ENCODE results near the gene PIH1D2. TPM values are rescaled to one million over a fixed set of nuclear protein-coding genes. Genes with fewer than 3 reads are reported as not detected.

PIH1D2 gene
- polyA plus RNA-seq, 2 of the 4 experiments (the other 2 are of a cell fraction): 0.98 to 1.4 TPM

DNA sequence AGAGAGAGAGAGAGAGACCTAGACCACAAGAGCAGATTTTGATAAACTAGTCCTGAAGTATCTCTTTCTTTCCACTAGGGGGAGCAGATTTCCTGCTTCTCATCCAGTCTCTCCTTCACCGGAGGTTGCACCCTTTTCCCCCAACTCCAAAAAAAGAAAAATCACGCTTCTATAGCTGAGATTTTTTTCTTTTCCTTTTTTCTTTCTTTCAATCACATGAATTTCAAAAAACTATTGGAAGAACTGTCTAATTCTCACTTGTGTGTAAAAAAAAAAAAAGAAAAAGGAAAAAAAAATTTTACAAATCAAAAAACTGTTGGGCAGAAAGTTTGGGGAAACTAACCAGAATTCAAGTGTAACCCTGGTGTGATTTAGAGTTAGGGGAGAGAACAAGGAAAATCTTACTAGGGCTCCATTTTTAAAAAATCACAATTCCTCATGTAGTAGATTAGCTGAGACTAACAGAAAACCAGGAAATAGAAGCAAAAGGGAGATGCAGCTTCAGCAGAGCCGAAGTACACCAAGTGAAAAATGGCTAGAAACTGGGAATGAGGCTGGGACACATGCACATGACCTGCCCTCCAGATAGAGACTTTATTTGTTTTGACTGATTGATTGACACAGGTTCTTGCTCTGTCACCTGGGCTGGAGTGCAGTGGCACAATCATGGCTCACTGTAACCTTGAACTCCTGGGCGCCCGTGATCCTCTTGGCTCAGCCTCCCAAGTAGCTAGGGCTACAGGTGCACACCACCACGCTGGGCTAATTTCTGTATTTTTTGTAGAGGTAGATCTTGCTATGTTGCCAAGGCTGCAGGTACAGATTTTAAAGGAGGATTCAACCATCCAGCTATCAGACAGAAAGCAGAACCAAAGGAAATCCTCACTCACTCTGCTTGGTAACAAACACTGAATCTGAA lies 40.0 kb upstream of the PIH1D2 start:
- ChIA-PET POLR2A (no interaction called here), CTCF (interaction anchor here (0.6 to 6.5 kb wide), 38 partner anchors 9 to 945 kb away, joined by 3 to 50 read pairs (median 4); partner anchors contain the start of gene BCO2)
- peak; percentile 66 to 80; a peak in 4 of 6 replicates for ATAC-seq
- 50% methylated on average over 5 of the region's 6 CpGs for WGBS (ENCODE audit: missing lambda C conversion rate)
- peak overlapping the region; percentile 52 to 60; a peak in 3 of 6 replicates for H3K27ac ChIP-seq
- H3K4me1 ChIP-seq: 0 out of 3 replicates have a peak, but pooled peaks cover 3% of the 10 kb centered on the region
- no peaks in the 10 kb centered on the region for H3K9me3 ChIP-seq
- no peak for FAIRE-seq
- no peak for TF ChIP-seq FOXS1 (CRISPR knock-in tag; IDR thresholded peaks at IDR 0.05)
- no peak for TF ChIP-seq MAZ (IDR thresholded peaks at IDR 0.05; ENCODE audit: borderline replicate concordance, low read depth, low read length)
- TF ChIP-seq, protein P1, sequence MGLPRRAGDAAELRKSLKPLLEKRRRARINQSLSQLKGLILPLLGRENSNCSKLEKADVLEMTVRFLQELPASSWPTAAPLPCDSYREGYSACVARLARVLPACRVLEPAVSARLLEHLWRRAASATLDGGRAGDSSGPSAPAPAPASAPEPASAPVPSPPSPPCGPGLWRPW (IDR thresholded peaks at IDR 0.05): no peak
- TF ChIP-seq KDM1A (IDR thresholded peaks at IDR 0.05; ENCODE audit: low read depth): no peak
- peak; percentile 69 to 78 for TF ChIP-seq RAD21 (conservative IDR thresholded peaks at IDR 0.05 in 1 of 2, IDR thresholded peaks at IDR 0.05 in 1 of 2)
- no peak for TF ChIP-seq CHD4 (IDR thresholded peaks at IDR 0.05; ENCODE audit: borderline replicate concordance)
- TF ChIP-seq, protein P2, sequence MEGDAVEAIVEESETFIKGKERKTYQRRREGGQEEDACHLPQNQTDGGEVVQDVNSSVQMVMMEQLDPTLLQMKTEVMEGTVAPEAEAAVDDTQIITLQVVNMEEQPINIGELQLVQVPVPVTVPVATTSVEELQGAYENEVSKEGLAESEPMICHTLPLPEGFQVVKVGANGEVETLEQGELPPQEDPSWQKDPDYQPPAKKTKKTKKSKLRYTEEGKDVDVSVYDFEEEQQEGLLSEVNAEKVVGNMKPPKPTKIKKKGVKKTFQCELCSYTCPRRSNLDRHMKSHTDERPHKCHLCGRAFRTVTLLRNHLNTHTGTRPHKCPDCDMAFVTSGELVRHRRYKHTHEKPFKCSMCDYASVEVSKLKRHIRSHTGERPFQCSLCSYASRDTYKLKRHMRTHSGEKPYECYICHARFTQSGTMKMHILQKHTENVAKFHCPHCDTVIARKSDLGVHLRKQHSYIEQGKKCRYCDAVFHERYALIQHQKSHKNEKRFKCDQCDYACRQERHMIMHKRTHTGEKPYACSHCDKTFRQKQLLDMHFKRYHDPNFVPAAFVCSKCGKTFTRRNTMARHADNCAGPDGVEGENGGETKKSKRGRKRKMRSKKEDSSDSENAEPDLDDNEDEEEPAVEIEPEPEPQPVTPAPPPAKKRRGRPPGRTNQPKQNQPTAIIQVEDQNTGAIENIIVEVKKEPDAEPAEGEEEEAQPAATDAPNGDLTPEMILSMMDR (IDR thresholded peaks at IDR 0.05): peak; percentile 63
- TF ChIP-seq RFX5 (IDR thresholded peaks at IDR 0.05): no peak
- TF ChIP-seq EP300 (IDR thresholded peaks at IDR 0.05): no peak
- peak; percentile 68 for TF ChIP-seq SMC3 (IDR thresholded peaks at IDR 0.05)
- no peak for TF ChIP-seq SREBF2 (IDR thresholded peaks at IDR 0.05)
- no peak for TF ChIP-seq RNF2 (IDR thresholded peaks at IDR 0.05; ENCODE audit: borderline replicate concordance, low read depth)
- peak; percentile 31 to 64 for DNase-seq (ENCODE audit: low read depth in 1 of 2, low spot score in 1 of 2)
- no peak overlapping the region for H3K4me3 ChIP-seq
- peak overlapping the region; percentile 60 for H3K4me2 ChIP-seq

DNA sequence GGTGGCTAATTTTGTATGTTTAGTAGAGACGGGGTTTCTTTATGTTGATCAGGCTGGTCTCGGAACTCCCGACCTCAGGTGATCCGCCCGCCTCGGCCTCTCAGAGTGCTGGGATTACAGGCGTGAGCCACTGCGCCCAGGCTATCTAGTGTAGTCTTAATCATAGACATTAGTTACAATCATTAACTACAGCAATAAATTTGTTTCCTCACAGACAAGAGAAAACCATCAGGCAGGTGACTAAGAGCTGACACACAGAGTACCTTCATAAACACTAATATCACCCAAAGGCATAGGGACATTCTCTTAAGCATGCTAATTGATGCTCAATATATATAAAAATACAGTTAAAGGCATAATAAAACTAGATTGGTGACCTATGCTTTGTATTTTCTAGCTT lies 32.3 kb upstream of the PIH1D2 start:
- FAIRE-seq (no peak), DNase-seq (ENCODE audit: low read depth in 1 of 2, low spot score in 1 of 2) (no peak), ATAC-seq (no peak)
- ChIA-PET POLR2A (no interaction called here), CTCF (interaction anchor here (1.4 to 3.2 kb wide), 2 partner anchors 8 to 174 kb away, joined by 3 to 8 read pairs; no protein-coding TSS in a partner anchor)
- Histone ChIP-seq H3K4me3 (no peak overlapping the region), H3K9me3 (no peaks in the 10 kb centered on the region), H3K4me1 (no peaks in the 10 kb centered on the region), H3K4me2 (no peak overlapping the region), H3K27ac (no peak overlapping the region)
- TF ChIP-seq, protein P3, sequence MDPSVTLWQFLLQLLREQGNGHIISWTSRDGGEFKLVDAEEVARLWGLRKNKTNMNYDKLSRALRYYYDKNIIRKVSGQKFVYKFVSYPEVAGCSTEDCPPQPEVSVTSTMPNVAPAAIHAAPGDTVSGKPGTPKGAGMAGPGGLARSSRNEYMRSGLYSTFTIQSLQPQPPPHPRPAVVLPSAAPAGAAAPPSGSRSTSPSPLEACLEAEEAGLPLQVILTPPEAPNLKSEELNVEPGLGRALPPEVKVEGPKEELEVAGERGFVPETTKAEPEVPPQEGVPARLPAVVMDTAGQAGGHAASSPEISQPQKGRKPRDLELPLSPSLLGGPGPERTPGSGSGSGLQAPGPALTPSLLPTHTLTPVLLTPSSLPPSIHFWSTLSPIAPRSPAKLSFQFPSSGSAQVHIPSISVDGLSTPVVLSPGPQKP (IDR thresholded peaks at IDR 0.05; ENCODE audit: low read depth, low read length): no peak
- TF ChIP-seq TFCP2L1 (CRISPR knock-in tag; IDR thresholded peaks at IDR 0.05) (no peak), CBX2 (IDR thresholded peaks at IDR 0.05; ENCODE audit: borderline replicate concordance, low read depth) (no peak), JUN (IDR thresholded peaks at IDR 0.05) (no peak), RFX5 (IDR thresholded peaks at IDR 0.05) (no peak)
- TF ChIP-seq, protein P1 (IDR thresholded peaks at IDR 0.05): no peak
- WGBS (ENCODE audit: missing lambda C conversion rate): 71% methylated on average over 7 of the region's 8 CpGs

DNA sequence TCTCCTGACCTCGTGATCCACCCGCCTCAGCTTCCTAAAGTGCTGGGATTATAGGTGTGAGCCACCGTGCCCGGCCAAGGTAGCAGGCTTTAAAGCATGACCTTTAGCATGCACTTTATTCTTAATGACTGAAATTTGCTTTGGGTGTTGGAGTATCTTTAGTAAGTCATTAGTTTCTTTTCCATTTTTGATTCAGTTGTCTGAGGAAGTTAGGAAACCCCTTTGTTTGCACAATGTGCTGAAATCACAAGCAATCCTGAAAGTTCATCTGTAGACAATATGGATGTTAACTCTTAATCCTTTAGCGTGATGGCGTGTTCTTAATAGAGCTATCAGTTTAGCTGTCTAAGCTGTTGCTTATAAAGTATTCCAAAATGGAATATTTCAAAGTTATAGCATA lies 29.6 kb upstream of the PIH1D2 start:
- H3K4me3 ChIP-seq: no peak overlapping the region
- no peak overlapping the region for H3K4me2 ChIP-seq
- POLR2A ChIA-PET: interaction anchor here (0.7 kb wide), 1 partner anchor 60 kb away, joined by 10 read pairs; no protein-coding TSS in a partner anchor
- H3K27ac ChIP-seq: no peak overlapping the region
- H3K9me3 ChIP-seq: no peaks in the 10 kb centered on the region
- no peaks in the 10 kb centered on the region for H3K4me1 ChIP-seq
- ATAC-seq (no peak), FAIRE-seq (no peak), DNase-seq (ENCODE audit: low read depth in 1 of 2, low spot score in 1 of 2) (no peak)
- CTCF ChIA-PET: interaction anchor here (1.5 to 3.2 kb wide), 2 partner anchors 11 to 177 kb away, joined by 3 to 8 read pairs; no protein-coding TSS in a partner anchor
- 90% methylated on average over 6 of the region's 6 CpGs for WGBS (ENCODE audit: missing lambda C conversion rate)
- TF ChIP-seq SREBF2 (IDR thresholded peaks at IDR 0.05): no peak
- TF ChIP-seq, protein P4, sequence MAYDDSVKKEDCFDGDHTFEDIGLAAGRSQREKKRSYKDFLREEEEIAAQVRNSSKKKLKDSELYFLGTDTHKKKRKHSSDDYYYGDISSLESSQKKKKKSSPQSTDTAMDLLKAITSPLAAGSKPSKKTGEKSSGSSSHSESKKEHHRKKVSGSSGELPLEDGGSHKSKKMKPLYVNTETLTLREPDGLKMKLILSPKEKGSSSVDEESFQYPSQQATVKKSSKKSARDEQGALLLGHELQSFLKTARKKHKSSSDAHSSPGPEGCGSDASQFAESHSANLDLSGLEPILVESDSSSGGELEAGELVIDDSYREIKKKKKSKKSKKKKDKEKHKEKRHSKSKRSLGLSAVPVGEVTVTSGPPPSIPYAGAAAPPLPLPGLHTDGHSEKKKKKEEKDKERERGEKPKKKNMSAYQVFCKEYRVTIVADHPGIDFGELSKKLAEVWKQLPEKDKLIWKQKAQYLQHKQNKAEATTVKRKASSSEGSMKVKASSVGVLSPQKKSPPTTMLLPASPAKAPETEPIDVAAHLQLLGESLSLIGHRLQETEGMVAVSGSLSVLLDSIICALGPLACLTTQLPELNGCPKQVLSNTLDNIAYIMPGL (CRISPR knock-in tag; IDR thresholded peaks at IDR 0.05; ENCODE audit: borderline replicate concordance): no peak
- no peak for TF ChIP-seq RARB (CRISPR knock-in tag; IDR thresholded peaks at IDR 0.05)
- TF ChIP-seq ESRRA (IDR thresholded peaks at IDR 0.05; ENCODE audit: borderline replicate concordance, low read length): no peak
- TF ChIP-seq, protein P5, sequence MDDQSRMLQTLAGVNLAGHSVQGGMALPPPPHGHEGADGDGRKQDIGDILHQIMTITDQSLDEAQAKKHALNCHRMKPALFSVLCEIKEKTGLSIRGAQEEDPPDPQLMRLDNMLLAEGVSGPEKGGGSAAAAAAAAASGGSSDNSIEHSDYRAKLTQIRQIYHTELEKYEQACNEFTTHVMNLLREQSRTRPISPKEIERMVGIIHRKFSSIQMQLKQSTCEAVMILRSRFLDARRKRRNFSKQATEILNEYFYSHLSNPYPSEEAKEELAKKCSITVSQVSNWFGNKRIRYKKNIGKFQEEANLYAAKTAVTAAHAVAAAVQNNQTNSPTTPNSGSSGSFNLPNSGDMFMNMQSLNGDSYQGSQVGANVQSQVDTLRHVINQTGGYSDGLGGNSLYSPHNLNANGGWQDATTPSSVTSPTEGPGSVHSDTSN (IDR thresholded peaks at IDR 0.05): no peak
- TF ChIP-seq, protein P6, sequence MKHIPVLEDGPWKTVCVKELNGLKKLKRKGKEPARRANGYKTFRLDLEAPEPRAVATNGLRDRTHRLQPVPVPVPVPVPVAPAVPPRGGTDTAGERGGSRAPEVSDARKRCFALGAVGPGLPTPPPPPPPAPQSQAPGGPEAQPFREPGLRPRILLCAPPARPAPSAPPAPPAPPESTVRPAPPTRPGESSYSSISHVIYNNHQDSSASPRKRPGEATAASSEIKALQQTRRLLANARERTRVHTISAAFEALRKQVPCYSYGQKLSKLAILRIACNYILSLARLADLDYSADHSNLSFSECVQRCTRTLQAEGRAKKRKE (CRISPR knock-in tag; IDR thresholded peaks at IDR 0.05; ENCODE audit: low read depth): no peak
- no peak for TF ChIP-seq SMC3 (IDR thresholded peaks at IDR 0.05)
- no peak for TF ChIP-seq NR3C1 (IDR thresholded peaks at IDR 0.05)
- no peak for TF ChIP-seq CEBPB (IDR thresholded peaks at IDR 0.05)

Data from A549 (cell line).